SHP77 (cell line): Measurements from ENCODE around the gene HBD.

ENCODE experiments used
- DNase-seq, 2 experiments: peaks; one replicate each; lab custom pipeline; 2025; lab: John Stamatoyannopoulos, UW

The HBD gene

DNA sequence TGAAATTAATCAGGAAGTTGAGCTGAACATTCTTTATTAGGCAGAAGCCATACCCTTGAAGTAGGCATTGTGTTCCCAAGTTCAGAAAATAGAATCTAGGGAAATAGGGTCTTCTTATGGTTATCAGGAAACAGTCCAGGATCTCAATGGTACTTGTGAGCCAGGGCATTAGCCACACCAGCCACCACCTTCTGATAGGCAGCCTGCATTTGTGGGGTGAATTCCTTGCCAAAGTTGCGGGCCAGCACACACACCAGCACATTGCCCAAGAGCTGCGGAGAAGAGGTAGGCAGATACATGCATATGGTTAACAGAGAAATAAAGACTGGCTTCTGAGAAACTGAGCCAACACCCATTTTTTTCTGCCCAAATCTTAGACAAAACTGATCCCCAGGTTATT, 1.5 kb downstream of the HBD start:
- DNase-seq: no peak

DNA sequence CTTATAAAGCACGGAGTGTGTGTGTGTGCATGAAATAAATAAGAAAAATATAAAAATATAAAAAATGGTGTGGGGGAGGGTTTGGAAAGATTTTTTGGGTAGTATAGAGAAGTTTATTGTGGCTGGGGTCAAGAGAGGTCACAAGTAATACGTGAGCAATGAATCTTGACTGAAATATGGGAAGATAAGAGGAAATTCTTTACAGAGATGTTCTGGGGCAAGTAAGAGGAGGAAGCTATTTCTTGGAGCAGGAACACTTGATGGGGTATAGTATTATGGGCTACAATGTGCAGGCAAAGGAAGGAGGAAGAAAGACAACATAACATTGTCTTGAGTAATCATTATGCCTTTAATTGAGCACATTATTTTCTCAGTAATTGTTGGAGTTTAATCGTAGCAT, 2.1 kb downstream of the HBD start:
- no peak for DNase-seq

DNA sequence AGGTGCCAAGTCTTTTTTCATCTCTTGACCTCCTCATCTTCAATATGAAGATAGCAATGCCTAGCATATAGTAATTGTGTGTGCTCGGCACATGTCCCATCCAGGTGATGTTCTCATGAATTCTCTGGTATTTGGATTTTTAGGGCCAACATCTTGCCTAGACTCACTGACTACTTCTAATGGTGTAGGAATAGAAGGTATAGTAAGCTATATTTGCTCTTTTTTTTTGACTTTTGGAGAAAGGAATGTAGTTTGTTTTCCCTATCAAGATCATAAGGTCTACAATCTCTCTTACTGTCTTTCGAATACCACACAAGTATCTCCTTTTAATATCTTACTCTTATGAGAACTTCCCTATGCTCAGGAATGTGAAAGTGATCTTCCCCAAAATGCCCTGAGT, 3.2 kb downstream of the HBD start:
- no peak for DNase-seq

DNA sequence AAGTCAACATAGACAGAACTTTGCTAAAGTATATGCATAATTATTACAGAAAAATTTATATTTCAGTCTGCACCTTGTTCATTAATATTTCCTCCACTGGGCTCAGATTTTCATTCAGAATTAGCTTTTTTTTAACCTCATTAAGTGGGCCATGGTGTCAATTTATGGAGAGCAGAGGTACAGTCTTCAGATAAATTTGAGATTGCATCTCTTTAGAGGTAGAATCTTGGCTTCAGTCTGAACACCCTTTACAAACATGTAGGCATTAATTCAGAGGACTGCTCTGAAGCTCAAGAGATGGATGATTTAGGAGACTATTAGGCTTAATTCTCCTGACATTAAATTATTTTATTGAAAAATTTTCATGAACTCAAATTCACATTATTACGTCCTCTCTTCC, 4.0 kb downstream of the HBD start:
- no peak for DNase-seq

DNA sequence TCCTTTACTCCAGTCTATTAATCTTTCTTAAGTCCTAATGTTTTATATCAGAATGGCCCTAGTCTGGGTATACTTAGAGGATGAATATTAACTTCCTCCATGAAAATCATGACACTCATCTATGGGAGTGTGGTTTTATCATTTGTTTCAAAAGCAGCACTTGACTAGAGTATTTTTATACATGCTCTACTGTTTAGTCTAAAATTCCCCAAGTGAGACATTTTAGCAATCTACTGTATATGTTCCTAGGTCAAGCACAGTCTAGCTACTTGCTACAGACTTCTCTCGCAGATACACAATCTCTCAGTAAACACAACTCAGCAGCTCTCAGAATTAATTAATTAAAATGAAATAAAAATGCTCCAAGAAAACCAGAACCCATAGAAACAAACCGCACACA, 4.5 kb downstream of the HBD start:
- DNase-seq: no peak

DNA sequence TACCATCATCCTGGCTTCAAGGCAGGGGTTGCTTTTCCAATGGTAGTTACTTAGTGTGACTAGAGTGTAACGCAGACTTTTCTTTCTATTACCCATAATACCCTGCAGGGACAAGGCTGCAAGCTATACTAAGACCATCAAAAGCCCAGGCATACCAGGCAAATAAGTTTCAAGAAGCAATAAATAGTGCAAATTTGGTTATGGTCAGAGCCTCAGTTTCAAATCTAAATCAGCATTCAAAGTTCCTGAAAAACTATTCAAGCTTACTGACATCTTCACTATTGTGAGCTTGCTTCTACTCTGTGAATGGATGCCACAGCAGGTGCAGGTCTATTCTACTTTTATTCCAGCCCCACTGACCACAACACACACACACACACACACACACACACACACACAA, 4.9 kb downstream of the HBD start:
- DNase-seq: no peak

DNA sequence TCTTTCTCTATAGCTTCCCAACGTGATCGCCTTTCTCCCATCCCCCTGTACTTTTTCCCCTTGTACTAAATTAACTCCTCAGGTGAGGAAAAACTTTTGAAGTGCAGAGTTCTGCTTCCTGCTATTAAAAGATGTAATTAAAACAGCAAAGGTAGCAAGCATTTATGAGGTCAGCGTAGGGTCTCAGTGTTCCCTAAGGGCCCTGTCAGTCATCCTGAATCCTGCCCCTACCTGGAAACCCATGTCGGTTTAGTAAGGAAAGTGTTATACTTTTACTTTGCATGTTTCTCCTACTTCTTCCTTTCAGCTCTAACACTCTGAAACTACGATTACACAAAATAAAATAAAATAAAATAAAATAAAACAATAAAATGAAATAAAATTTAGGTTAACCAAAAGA, 6.2 kb downstream of the HBD start:
- no peak for DNase-seq

DNA sequence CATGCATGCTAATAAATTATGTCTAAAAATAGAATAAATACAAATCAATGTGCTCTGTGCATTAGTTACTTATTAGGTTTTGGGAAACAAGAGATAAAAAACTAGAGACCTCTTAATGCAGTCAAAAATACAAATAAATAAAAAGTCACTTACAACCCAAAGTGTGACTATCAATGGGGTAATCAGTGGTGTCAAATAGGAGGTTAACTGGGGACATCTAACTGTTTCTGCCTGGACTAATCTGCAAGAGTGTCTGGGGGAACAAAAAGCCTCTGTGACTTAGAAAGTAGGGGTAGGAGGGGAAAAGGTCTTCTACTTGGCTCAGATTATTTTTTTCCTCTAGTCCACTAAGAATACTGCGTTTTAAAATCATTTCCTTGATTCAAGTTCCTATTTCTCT, 6.6 kb downstream of the HBD start:
- DNase-seq: no peak

DNA sequence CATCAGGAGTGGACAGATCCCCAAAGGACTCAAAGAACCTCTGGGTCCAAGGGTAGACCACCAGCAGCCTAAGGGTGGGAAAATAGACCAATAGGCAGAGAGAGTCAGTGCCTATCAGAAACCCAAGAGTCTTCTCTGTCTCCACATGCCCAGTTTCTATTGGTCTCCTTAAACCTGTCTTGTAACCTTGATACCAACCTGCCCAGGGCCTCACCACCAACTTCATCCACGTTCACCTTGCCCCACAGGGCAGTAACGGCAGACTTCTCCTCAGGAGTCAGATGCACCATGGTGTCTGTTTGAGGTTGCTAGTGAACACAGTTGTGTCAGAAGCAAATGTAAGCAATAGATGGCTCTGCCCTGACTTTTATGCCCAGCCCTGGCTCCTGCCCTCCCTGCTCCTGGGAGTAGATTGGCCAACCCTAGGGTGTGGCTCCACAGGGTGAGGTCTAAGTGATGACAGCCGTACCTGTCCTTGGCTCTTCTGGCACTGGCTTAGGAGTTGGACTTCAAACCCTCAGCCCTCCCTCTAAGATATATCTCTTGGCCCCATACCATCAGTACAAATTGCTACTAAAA, 7.5 kb downstream of the HBD start, which contains the start of gene HBB:
Gene HBB, minus strand, starts transcription at position 340 of the 579 bp plus-strand sequence. Its CDS starts 50 bp downstream, at position 290.
- DNase-seq: no peak

DNA sequence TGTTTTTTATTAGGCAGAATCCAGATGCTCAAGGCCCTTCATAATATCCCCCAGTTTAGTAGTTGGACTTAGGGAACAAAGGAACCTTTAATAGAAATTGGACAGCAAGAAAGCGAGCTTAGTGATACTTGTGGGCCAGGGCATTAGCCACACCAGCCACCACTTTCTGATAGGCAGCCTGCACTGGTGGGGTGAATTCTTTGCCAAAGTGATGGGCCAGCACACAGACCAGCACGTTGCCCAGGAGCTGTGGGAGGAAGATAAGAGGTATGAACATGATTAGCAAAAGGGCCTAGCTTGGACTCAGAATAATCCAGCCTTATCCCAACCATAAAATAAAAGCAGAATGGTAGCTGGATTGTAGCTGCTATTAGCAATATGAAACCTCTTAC, 8.8 kb downstream of the HBD start:
- DNase-seq: no peak

DNA sequence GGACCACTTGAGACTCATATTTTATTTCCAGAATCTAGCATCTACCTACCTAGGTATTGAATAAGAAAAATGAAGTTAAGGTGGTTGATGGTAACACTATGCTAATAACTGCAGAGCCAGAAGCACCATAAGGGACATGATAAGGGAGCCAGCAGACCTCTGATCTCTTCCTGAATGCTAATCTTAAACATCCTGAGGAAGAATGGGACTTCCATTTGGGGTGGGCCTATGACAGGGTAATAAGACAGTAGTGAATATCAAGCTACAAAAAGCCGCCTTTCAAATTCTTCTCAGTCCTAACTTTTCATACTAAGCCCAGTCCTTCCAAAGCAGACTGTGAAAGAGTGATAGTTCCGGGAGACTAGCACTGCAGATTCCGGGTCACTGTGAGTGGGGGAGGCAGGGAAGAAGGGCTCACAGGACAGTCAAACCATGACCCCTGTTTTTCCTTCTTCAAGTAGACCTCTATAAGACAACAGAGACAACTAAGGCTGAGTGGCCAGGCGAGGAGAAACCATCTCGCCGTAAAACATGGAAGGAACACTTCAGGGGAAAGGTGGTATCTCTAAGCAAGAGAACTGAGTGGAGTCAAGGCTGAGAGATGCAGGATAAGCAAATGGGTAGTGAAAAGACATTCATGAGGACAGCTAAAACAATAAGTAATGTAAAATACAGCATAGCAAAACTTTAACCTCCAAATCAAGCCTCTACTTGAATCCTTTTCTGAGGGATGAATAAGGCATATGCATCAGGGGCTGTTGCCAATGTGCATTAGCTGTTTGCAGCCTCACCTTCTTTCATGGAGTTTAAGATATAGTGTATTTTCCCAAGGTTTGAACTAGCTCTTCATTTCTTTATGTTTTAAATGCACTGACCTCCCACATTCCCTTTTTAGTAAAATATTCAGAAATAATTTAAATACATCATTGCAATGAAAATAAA, 9.5 kb downstream of the HBD start:
- no peak for DNase-seq

DNA sequence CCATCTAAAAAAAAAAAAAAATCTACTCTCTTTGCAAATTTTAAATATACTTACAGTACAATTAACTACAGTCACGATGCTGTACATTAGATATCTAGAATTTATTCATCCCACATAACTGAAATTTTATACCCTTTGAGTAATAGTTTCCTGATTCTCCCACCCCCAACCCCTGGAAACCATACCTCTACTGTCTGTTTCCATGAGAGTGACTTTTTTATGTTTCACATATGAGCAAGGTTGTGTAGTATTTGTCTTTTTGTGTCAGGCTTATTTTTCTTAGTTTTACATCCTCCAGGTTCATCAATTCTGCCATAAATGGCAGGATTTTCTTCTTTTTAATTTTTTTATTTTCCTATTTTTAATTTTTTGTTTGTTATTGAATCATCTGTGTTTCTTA, 10.6 kb downstream of the HBD start:
- DNase-seq: no peak

DNA sequence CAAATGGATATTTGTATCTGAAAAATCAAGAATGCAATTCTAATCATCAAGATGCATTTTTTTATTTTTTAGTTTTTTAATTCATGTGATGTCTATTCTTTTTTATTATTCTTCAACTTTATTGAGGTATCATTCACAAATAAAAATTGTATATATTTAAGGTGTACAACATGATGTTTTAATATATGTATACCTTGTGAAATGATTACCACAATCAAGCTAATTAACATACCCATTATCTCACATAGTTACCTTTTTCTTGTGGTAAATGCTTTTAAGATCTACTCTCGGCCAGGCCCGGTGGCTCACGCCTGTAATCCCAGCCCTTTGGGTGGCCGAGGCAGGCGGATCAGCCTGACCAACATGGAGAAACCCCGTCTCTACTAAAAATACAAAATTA, 11.1 kb downstream of the HBD start:
- no peak for DNase-seq

DNA sequence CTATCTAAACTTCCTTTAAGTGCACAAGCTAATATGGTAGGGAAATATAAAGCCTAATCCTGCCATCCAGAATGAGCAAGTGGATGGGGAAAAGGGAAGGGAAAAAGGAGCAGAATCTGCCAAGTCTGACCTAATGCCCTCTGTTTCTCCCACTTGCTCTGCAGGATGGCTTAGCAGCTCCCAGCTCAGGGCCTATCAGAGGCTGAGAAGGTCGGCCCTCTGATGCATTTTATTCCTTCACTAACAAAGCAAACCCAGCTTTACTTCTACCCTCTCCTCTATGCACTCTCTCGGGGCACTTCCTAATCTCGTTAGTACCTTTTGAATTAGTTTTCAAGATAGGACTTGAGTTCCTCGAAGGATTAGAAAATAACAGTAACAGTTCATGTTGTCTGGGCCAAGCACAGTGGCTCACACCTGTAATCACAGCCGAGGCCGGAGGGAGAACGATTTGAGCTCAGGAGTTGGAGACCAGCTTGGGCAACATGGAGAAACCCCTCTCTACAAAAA, 23.9 kb downstream of the HBD start:
- DNase-seq: no peak

DNA sequence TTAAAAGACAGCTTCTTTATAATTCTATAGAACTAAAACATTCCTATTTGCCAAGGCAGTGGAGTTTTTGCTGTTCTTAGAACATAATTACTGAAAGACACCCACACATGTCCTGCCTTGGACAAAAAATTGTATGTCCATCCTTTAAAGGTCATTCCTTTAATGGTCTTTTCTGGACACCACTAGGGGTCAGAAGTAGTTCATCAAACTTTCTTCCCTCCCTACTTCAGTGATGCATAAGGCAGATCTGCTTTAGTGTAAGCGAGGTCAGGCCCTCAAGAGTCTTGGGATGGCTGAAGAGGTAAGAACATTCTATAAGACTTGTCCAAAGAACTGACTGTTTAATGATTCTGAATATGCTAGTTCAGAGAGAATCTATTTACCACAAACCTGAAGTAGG, 29.5 kb downstream of the HBD start:
- peak; percentile 4 to 7 for DNase-seq

DNA sequence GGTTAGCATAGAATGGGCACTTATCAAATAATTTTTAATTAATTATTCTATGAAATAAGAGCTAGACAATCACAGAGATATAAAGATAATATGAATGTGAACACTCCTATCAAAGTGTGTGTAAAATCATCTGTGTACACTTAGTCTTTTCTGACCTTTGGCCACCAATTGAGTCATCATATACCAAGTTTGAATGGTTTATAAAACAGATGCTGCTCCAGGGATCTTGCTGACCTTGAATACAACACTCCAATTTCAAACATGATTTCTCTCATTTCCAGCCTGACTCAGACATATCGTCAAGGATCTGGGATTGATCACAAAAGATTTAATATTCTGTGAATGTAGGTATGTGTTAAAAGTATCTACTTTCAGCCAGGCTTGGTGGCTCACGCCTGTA, 30.9 kb downstream of the HBD start:
- DNase-seq: no peak

DNA sequence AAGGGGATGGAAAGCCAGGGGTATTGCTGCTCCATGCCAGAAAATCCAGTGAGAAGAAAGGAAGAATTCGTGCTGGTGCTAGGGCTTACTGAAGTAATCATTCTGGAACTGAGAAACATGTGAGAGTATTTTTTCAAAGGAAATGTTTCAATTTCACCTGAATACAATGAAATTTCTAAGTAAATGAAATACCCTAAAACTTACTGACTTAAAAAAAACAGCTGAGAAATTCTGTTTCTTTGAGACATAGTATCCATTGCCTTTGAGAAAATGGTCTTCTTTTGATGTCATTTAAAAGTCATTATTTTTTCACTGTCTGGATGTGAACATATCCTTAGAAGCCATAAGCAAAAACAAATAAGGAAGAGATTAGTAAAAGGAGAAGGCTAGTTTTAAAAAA, 33.7 kb downstream of the HBD start, which contains the start of gene OR51V1:
Gene OR51V1, minus strand, starts transcription at position 101 of the 400 bp plus-strand sequence. Its CDS starts 0 bp downstream, at position 101.
- DNase-seq: no peak

DNA sequence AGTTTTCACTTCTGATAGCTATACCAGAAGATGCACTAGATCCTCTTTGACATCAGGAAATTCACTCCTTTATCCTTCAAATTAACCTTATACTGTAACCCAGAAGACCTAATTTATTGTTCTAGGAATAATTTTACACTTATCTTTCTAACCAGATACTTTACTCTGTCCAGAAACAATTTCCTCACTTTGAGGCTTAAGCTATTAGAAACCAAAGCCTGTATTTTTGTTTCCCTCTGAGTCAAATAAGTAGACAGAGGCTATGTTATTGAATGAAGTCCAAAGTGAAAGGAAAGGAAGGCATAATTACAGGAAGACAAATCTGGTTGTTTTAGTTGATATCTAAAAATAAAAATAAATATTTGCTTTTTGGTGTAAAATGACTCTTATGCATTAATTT, 36.0 kb downstream of the HBD start:
- no peak for DNase-seq

DNA sequence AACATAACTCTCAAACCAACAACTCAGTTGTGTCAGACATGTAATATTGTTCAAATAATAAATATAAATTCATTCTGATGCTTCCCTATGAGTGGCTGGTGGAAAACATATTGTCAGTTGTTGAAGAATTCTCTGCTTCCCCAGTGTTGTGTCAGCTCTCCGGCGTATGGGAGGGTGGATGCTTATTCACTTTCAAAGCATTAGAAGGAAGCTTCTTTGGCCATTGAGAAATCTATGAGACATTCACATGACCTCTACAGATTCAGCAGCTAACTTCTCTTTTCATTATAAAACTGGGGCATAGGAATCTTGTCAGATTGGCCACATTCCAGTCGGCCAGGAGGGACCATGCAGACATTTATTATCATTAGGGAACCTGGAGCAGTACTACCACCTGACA, 36.7 kb downstream of the HBD start:
- no peak for DNase-seq

DNA sequence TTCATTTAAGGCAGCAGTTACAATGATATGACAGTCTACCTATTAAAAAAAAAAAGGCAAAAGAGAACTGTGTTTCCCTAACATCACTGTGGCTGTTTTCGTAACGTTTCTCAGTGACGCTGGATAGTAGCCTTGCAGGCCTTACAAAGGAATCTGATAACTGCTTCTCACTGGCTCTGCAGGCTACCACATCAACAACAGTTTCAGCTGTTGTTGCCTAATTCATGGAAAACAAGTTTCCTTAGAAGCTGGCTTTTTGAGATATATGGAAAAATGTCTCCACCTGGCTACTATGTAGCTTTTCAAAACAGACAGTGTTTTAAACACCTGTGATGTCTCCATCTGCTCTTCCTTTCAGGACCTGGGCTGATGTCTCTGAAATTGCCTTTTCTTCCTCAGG, 37.6 kb downstream of the HBD start:
- no peak for DNase-seq

DNA sequence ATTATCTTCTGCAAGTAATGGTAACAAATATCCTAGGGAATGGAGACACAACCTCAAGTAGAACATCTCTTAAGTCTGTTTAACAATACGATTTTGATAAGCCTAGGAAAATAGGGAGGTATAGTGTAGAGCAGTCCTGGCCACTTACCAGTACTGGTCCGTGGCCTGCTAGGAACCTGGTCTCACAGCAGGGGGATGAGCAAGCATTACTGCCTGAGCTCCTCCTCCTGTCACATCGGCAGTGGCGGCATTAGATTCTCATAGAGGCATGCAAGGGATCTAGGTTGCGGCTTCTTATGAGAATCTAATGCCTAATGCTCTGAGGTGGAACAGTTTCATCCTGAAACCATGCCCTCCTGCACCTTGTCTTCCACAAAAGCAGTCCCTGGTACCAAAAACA, 38.2 kb downstream of the HBD start:
- DNase-seq: no peak

DNA sequence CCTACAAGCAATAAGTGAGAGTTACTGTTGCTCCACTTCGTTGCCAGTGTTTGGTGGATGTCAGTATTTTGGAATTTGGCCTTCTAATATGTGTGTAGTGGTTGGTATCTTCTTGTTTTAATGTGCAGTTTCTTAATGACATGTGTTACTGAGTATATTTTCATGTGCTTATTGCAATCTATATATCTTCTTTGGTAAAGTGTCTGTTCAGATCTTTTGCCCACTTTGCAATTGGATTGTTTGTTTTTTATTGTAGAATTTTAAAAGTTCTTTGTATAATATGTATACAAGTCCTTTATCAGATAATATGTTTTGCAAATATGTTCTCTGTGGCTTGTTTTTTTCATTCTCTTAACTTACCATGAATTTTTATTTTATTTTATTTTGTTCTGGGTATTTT, 41.5 kb downstream of the HBD start:
- no peak for DNase-seq

DNA sequence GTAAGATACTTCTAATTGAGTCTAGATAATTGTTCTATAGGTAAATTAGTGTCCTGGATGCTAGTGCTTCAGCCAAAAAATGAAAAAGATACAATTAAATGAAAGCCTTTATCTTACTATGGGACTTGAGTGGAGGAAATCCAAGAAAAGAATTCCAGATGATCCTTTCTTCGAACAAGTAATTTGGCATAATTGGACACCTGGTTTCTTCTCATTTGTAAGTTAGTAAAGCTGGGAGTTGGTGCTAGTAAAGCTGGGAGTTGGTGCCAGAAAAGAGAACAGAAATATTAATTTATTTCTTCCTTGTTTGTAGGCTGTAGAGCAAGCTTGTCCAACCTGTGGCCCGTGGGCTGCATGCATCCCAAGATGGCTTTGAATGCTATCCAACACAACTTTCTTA, 46.1 kb downstream of the HBD start:
- no peak for DNase-seq
